PFSK-1 (cell line): ENCODE results near the gene RTN4RL2.

Experiments used
- POLR2AphosphoS5 ChIP-seq: IDR thresholded peaks from 2 replicates; pipeline ENCODE4 v1.6.1; 2012; ENCODE audit warnings: low read depth, mild to moderate bottlenecking, control low read depth, low read length, moderate library complexity
- REST ChIP-seq, 2 experiments: IDR thresholded peaks; 2 replicates each; pipeline versions ENCODE4 v1.6.1 to v1.8.0; 2011 to 2012; ENCODE audit warnings: low read depth in 2 of 2, low read length in 2 of 2, control low read depth in 1 of 2, inconsistent platforms in 1 of 2, mild to moderate bottlenecking in 1 of 2, moderate library complexity in 1 of 2; ENCODE audit not compliant: insufficient read depth in 1 of 2
- SIN3A ChIP-seq: IDR thresholded peaks from 2 replicates; pipeline ENCODE4 v1.6.1; 2012; ENCODE audit warnings: mild to moderate bottlenecking, low read length, moderate library complexity, borderline replicate concordance; ENCODE audit not compliant: insufficient read depth

GRCh38 chr11:57424137-57424791, 36.1 kb upstream of the RTN4RL2 start:
- no peak for TF ChIP-seq POLR2AphosphoS5
- TF ChIP-seq SIN3A, result no peak
- no peak for TF ChIP-seq REST (IDR thresholded peaks at IDR 0.05; ENCODE audit: insufficient read depth in 1 of 2, low read depth in 2 of 2, low read length in 2 of 2)
